Left hindlimb (tissue), 1 donor: ENCODE data around the gene MTCL3.
"Not testable (repeated sequence)": the region's sequence is repeated elsewhere in the genome, so short reads cannot be mapped to it uniquely, and the experiment has no call there.

ENCODE experiments used
- DNase-seq: peaks from one replicate; pipeline ENCODE4 v3.0.0-alpha.2; 2018

MTCL3 gene

GRCh38 chr6:127464881-127465459, 54.2 kb downstream of the MTCL3 start:
- DNase-seq: peak; percentile 63

- DNase-seq: peak; percentile 53
Observed at GRCh38 chr6:127464161-127464880, 54.8 kb downstream of the MTCL3 start.

DNA sequence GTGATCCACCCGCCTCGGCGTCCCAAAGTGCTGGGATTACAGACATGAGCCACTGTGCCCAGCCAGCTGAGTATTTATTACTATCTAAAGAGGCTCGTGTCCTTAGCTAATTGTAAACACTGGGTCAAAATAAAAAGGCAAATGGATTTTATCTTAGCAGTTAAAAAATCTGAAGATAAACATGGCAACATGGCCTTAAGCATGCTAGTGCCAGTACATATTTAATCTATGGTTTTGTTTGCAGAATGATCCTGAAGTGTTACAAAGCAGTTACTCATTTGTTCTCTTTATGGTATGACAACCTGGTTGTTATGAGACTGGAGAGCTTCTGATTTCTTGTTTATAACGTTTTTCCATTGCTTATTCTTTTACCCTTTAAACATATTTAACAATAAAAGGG, 56.1 kb downstream of the MTCL3 start:
- DNase-seq: no peak

DNA sequence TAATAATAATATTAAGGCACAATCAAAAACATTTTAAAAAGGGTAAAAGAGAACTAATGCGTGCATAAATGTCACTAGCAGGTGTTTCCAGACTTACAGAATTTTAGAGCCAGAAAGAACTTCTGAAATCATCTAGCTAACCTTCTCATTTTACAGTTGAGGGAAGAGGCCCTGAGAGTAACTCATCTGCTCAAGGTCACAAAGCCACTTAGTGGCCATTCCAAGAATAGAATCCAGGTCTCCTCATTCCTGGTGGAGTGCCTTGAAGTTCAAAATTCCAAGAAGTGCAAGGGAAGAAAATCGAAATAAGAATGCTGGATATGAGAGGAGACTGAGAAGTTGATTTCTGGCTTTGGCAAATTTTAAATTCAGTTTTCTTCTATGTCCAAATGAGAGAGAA, 56.8 kb downstream of the MTCL3 start:
- no peak for DNase-seq

- no peak for DNase-seq
Observed at GRCh38 chr6:127460465-127460864, 58.7 kb downstream of the MTCL3 start.

- peak; percentile 79 for DNase-seq
Observed at GRCh38 chr6:127459231-127459641, 59.9 kb downstream of the MTCL3 start, which contains the start of gene KIAA0408. Gene KIAA0408, minus strand, starts transcription at chr6:127459389. Its CDS starts 5,408 bp downstream, at chr6:127453981.

DNA sequence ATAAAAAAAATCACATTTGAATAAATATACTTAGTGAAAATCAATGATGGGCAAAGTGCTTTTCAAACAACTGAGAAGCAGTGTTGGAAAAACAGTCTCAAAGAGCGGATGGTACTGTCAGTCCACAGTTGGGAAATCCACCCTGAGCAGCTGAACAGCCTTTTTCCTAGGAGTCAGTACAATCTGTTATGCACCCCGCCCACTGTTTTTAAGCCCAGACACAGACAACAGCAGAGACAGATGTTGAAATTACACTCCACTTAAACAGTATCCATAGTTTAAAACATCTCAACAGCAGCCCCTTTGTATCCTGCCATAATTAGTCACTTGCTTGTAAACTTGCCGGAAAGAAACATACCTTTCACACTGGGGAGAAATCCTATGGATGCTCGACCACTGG, 60.3 kb downstream of the MTCL3 start:
- DNase-seq: peak; percentile 52

- no peak for DNase-seq
Observed at GRCh38 chr6:127458222-127458621, 60.9 kb downstream of the MTCL3 start.

- no peak for DNase-seq
Observed at GRCh38 chr6:127457456-127458064, 61.6 kb downstream of the MTCL3 start.

DNA sequence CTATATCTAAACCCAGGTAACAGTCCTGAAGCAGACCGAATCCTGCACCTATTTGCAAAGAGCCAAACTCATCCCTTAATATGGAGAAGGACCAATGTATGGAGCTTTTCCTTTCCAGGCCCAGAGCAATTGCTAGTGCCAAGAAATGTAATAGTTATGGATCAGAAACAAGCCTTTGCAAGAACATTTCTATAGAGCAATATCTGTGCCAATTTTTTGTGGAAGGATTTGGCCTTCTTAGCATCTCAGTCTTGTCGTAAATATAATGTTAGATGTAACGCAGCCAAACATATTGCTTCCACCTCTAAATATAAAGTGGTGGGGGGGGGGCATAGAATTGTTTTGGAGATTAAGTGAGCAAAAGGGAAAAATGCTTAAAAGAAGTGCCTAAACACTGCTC, 62.7 kb downstream of the MTCL3 start:
- DNase-seq: no peak

DNA sequence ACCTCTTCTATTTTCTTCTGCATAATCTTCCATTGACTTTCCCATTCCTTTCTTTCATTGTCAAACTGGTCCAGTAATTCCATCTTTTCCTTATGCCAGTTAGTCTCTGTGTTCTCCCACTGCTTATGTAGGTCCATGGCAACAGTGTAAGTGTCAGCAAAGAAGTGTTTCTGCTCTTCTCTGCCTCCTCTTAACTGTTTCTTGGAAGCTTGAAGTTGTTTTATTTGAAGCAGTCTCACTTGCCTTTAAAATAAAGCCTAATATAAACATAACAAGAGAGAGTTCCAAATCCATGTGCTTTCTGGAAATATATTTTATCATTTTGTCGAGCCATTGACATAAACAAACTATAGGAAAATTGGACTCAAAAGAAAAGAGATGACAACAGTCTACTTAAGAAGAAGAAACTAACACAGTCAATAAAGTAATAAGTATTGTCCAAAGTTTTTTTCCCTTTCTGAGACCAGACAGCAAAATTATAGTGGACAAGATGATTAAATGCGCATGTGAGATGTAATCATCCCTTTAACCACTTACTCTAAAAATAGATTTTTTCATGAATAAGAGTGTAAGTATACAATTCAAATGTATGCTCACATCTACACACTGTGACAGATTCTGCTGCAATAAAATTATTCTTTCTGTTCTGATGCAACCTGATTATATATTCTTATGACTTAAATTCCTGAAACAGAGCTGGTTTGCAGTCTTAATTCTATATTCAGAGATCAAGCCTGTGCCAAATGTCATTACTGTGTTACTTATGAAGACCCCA, 65.1 kb downstream of the MTCL3 start:
- no peak for DNase-seq

DNA sequence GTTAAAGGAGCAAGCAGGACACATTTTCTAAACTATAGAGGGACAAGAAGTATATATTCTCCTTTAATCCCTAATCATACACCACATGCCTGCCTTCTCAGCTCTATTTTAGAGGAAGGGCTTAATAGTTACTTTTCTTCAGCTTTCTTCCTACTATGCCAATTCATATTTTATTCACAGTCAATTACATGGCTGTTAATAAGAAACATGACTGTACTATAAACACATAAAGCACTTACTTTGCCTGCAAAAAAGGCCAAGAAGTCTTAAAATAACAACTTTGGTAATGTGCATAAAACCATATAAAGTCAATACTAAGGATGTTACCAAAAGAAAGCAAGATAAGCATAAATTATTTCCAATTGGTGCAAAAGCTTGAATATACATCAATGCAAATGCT, 66.3 kb downstream of the MTCL3 start:
- no peak for DNase-seq

DNA sequence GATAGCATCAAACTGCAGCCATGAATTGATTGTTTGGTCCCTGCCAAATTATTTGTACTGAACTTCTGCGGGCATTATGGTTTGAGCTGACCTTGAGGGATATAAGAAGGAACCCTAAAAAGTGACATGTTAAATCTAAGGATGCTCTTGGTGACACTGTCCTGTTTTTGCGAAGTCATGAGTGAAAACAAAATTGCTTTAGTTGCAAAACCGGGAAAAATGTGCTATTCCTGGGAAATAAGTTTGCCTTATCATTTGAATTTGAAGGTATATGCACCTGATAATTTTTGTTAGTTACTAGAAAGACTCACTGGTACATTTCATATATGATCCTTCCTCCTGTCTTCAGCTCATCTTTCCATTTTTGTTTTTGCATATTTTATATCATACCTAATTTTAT, 67.7 kb downstream of the MTCL3 start:
- DNase-seq: no peak

DNA sequence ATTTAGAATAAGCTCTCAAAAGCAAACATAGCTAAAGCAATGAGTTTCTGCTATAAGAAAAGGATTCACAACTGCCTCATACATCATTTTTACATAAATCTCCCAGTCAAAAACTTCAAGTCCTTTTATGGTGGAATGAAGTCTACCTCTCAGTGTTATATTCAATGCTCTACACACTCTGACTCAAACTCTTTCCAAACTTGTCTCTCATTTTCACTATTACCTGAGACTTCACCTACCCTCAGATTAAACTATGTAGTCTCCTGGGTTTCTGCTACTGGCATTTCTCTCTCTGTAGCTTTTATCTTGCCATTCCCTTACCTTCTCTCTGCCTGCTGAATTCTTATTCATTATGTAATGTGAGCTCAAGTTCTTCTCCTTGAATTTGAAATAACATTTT, 71.4 kb downstream of the MTCL3 start:
- DNase-seq: no peak

GRCh38 chr6:127446356-127446755, 72.8 kb downstream of the MTCL3 start:
- no peak for DNase-seq

GRCh38 chr6:127441881-127442280, 77.3 kb downstream of the MTCL3 start:
- no peak for DNase-seq

- DNase-seq: no peak
Observed at GRCh38 chr6:127439718-127440117, 79.4 kb downstream of the MTCL3 start.

DNA sequence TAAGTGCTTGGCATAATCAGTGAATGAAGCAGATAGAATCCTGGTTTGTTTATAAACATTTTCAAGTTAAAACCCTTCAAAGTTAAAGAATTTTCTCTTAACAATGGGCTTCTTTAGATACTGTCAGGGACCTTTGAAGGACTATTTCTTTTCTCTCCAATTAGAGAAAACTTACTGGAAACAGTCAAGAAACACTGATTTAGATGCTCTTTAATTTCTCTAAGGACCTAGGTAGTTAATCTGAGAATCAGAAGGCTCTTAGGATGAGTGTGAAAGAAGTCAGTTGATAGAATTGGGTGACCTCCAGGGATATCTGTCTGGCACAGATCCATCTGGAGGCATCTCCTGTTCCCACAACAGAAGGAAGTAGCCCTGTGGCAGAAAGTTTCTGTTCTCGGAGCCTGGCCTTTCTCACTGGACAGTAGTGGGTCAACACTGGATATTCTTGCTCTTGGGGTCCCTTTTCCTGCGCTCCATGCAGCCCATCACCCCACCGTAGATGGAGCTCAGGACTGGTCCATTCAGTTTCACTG, 82.5 kb downstream of the MTCL3 start:
- DNase-seq: no peak

GRCh38 chr6:127435626-127436220, 83.4 kb downstream of the MTCL3 start:
- no peak for DNase-seq

DNA sequence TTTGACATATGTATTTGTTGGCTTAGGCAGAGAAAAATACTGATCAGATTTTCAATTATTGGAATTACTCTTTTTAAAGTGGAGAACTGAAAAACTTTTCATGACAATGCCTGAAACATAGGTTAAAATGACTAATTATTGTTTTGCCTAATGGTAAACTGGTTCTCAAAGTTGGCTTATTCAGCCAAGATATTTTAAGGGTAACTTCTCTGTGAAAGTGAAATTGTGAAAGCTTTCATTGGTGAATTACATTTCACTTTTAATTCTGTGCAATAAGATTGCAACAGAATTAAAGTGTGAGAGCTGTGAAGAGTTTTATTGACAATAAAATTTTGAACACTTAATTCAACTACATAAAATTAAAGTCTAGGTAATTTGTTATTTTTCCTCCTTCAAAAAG, 84.5 kb downstream of the MTCL3 start:
- no peak for DNase-seq

DNA sequence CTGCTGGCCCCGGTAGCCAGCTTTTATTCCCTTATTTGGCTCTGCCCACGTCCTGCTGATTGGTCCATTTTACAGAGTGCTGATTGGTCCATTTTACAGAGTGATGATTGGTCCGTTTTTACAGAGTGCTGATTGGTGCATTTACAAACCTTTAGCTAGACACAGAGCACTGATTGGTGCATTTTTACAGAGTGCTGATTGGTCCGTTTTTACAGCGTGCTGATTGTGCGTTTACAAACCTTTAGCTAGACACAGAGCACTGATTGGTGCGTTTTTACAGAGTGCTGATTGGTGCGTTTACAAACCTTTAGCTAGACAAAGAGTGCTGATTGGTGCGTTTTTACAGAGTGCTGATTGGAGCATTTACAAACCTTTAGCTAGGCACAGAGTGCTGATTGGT, 90.6 kb downstream of the MTCL3 start:
- not testable (repeated sequence) for DNase-seq

GRCh38 chr6:127423921-127424320, 95.2 kb downstream of the MTCL3 start:
- no peak for DNase-seq
